ENCODE data around the gene ENPP1.
"Not testable (repeated sequence)": the region's sequence is repeated elsewhere in the genome, so short reads cannot be mapped to it uniquely, and the experiment has no call there.

The ENPP1 gene

GRCh38 chr6:131883016-131883415, 75.2 kb downstream of the ENPP1 start:
- no peak for DNase-seq

GRCh38 chr6:131885237-131885636, 77.4 kb downstream of the ENPP1 start:
- no peak for DNase-seq

- no peak for DNase-seq
Measured at GRCh38 chr6:131886517-131886916, 78.7 kb downstream of the ENPP1 start.

- DNase-seq = no peak
Measured at GRCh38 chr6:131890091-131890490, 82.3 kb downstream of the ENPP1 start.

- DNase-seq = no peak
Measured at GRCh38 chr6:131893198-131893597, 85.4 kb downstream of the ENPP1 start.

- no peak for DNase-seq
Measured at GRCh38 chr6:131894493-131895424, 86.9 kb downstream of the ENPP1 start.

- DNase-seq = no peak
Measured at GRCh38 chr6:131897050-131897435, 89.2 kb downstream of the ENPP1 start.

- DNase-seq = no peak
Measured at GRCh38 chr6:131897621-131898020, 89.8 kb downstream of the ENPP1 start.

GRCh38 chr6:131898718-131899117, 90.9 kb downstream of the ENPP1 start:
- no peak for DNase-seq

- DNase-seq = no peak
Measured at GRCh38 chr6:131900231-131900630, 92.4 kb downstream of the ENPP1 start.

GRCh38 chr6:131901326-131901873, 93.6 kb downstream of the ENPP1 start:
- DNase-seq = not testable (repeated sequence)

GRCh38 chr6:131903734-131904133, 95.9 kb downstream of the ENPP1 start:
- DNase-seq = not testable (repeated sequence)

- DNase-seq = not testable (repeated sequence)
Measured at GRCh38 chr6:131908787-131909186, 101.0 kb downstream of the ENPP1 start.

GRCh38 chr6:131909408-131910218, 101.8 kb downstream of the ENPP1 start:
- DNase-seq = peak; percentile 72

GRCh38 chr6:131910219-131910589, 102.4 kb downstream of the ENPP1 start:
- DNase-seq = no peak

- no peak for DNase-seq
Measured at GRCh38 chr6:131910956-131911355, 103.1 kb downstream of the ENPP1 start.

GRCh38 chr6:131911951-131912350, 104.1 kb downstream of the ENPP1 start:
- no peak for DNase-seq

GRCh38 chr6:131914234-131914633, 106.4 kb downstream of the ENPP1 start:
- DNase-seq = peak; percentile 41

- peak; percentile 77 for DNase-seq
Measured at GRCh38 chr6:131914967-131915751, 107.3 kb downstream of the ENPP1 start.

GRCh38 chr6:131916091-131916796, 108.4 kb downstream of the ENPP1 start:
- DNase-seq = not testable (repeated sequence)

GRCh38 chr6:131916847-131917246, 109.0 kb downstream of the ENPP1 start:
- DNase-seq = peak; percentile 31

- peak; percentile 59 for DNase-seq
Measured at GRCh38 chr6:131917318-131917717, 109.5 kb downstream of the ENPP1 start.

Measured in fibroblast of skin of right biceps (primary cell).